Keratinocyte (primary cell): ENCODE data around the gene PIGC.

ENCODE experiments used
- EZH2 ChIP-seq: IDR thresholded peaks from one replicate; pipeline ENCODE4 v1.6.1; 2012; ENCODE audit warnings: inconsistent platforms, mild to moderate bottlenecking, low read length, moderate library complexity
- TF ChIP-seq, protein P1 (sequence below), 3 experiments: IDR thresholded peaks in 1 of 3; conservative IDR thresholded peaks in 1 of 3; optimal IDR thresholded peaks in 1 of 3; 2 replicates in 2 of 3; 3 replicates in 1 of 3; pipeline versions ENCODE3 to v1.5.1; 2011; ENCODE audit warnings: low read length in 3 of 3, mild to moderate bottlenecking in 3 of 3, moderate library complexity in 2 of 3, control low read depth in 1 of 3, inconsistent platforms in 1 of 3; ENCODE audit not compliant: insufficient read depth in 2 of 3; ENCODE audit errors: extremely low read depth in 1 of 3

DNA sequence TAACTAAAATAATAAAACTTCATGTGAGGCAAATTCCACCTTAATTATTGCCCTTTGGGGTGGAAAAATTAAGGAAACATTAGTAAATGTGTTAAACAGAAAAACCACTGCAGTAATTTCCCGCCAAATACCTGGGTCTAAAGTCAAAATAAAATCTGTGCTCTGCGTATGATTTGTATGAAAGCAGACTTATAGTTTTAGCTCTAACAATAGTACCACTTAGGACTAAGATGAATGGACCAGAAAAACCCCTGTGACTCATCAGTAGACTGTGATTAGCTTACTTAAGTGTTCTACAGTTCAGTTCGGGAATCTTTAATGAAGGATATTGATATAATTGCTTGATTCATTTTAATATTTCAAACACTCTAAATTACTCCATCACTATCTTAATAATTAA, 46.6 kb downstream of the PIGC start:
- TF ChIP-seq, protein P1, sequence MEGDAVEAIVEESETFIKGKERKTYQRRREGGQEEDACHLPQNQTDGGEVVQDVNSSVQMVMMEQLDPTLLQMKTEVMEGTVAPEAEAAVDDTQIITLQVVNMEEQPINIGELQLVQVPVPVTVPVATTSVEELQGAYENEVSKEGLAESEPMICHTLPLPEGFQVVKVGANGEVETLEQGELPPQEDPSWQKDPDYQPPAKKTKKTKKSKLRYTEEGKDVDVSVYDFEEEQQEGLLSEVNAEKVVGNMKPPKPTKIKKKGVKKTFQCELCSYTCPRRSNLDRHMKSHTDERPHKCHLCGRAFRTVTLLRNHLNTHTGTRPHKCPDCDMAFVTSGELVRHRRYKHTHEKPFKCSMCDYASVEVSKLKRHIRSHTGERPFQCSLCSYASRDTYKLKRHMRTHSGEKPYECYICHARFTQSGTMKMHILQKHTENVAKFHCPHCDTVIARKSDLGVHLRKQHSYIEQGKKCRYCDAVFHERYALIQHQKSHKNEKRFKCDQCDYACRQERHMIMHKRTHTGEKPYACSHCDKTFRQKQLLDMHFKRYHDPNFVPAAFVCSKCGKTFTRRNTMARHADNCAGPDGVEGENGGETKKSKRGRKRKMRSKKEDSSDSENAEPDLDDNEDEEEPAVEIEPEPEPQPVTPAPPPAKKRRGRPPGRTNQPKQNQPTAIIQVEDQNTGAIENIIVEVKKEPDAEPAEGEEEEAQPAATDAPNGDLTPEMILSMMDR (optimal IDR thresholded peaks at IDR 0.05 in 1 of 3, IDR thresholded peaks at IDR 0.05 in 1 of 3, conservative IDR thresholded peaks at IDR 0.05 in 1 of 3; ENCODE audit: extremely low read depth in 1 of 3, insufficient read depth in 2 of 3, low read length in 3 of 3): no peak
- no peak for TF ChIP-seq EZH2
